ENCODE data around the gene REEP3. TPM values are rescaled to one million over a fixed set of nuclear protein-coding genes. Genes with fewer than 3 reads are reported as not detected.

Gene REEP3
- total RNA-seq, 2 donors from 2014 or later, result 20.8 to 22.1 TPM

- no peak for DNase-seq
- no peak overlapping the region for H3K4me3 ChIP-seq
- H3K27me3 ChIP-seq, result no peaks in the 10 kb centered on the region
- no peak overlapping the region for H3K27ac ChIP-seq
- H3K9me3 ChIP-seq, result no peaks in the 10 kb centered on the region
- H3K36me3 ChIP-seq (replicated peaks in 1 of 2; ENCODE audit: insufficient read depth in 1 of 2, low read depth in 2 of 2), result no peaks in the 10 kb centered on the region
- 75 to 83% methylated on average over 4 of the region's 4 CpGs for WGBS, 2 donors
- intact Hi-C loops (cut with DNase I), result no loop called here
- peaks cover 8% of the 10 kb centered on the region for H3K4me1 ChIP-seq
- no peak for ATAC-seq
- TF ChIP-seq POLR2A (IDR thresholded peaks at IDR 0.05), result no peak
- TF ChIP-seq CTCF (IDR thresholded peaks at IDR 0.05), result no peak
These were observed 17.8 kb upstream of the REEP3 start for GRCh38 chr10:63503395-63503794.

GRCh38 chr10:63504145-63504881, 16.9 kb upstream of the REEP3 start:
- TF ChIP-seq POLR2A (IDR thresholded peaks at IDR 0.05) (no peak), CTCF (IDR thresholded peaks at IDR 0.05) (no peak)
- ATAC-seq (no peak), DNase-seq (no peak)
- intact Hi-C loops (cut with DNase I), result no loop called here
- no peaks in the 10 kb centered on the region for H3K27me3 ChIP-seq
- peaks cover 8% of the 10 kb centered on the region for H3K4me1 ChIP-seq
- no peaks in the 10 kb centered on the region for H3K36me3 ChIP-seq (replicated peaks in 1 of 2; ENCODE audit: insufficient read depth in 1 of 2, low read depth in 2 of 2)
- 62 to 71% methylated on average over 3 of the region's 3 CpGs for WGBS, 2 donors
- no peak overlapping the region for H3K4me3 ChIP-seq
- H3K9me3 ChIP-seq, result no peaks in the 10 kb centered on the region
- no peak overlapping the region for H3K27ac ChIP-seq

- H3K27ac ChIP-seq, result no peak overlapping the region
- H3K27me3 ChIP-seq, result no peaks in the 10 kb centered on the region
- WGBS, 2 donors, result 49 to 52% methylated on average over 2 of the region's 2 CpGs
- no peaks in the 10 kb centered on the region for H3K36me3 ChIP-seq (replicated peaks in 1 of 2; ENCODE audit: insufficient read depth in 1 of 2, low read depth in 2 of 2)
- H3K9me3 ChIP-seq, result no peaks in the 10 kb centered on the region
- H3K4me1 ChIP-seq, result peaks cover 8% of the 10 kb centered on the region
- ATAC-seq (no peak), DNase-seq (no peak)
- intact Hi-C loops (cut with DNase I), result no loop called here
- H3K4me3 ChIP-seq, result no peak overlapping the region
- no peak for TF ChIP-seq CTCF (IDR thresholded peaks at IDR 0.05)
- TF ChIP-seq POLR2A (IDR thresholded peaks at IDR 0.05), result no peak
These were observed 15.6 kb upstream of the REEP3 start for GRCh38 chr10:63505562-63505961.

GRCh38 chr10:63506554-63506953, 14.6 kb upstream of the REEP3 start:
- no peaks in the 10 kb centered on the region for H3K36me3 ChIP-seq (replicated peaks in 1 of 2; ENCODE audit: insufficient read depth in 1 of 2, low read depth in 2 of 2)
- 80 to 92% methylated on average over 1 of the region's 1 CpG for WGBS, 2 donors
- no peaks in the 10 kb centered on the region for H3K9me3 ChIP-seq
- DNase-seq, result no peak
- no peaks in the 10 kb centered on the region for H3K27me3 ChIP-seq
- intact Hi-C loops (cut with DNase I), result no loop called here
- H3K27ac ChIP-seq, result no peak overlapping the region
- H3K4me1 ChIP-seq, result peaks cover 8% of the 10 kb centered on the region
- no peak overlapping the region for H3K4me3 ChIP-seq
- TF ChIP-seq POLR2A (IDR thresholded peaks at IDR 0.05), result no peak
- TF ChIP-seq CTCF (IDR thresholded peaks at IDR 0.05), result no peak
- ATAC-seq, result no peak

Data from body of pancreas (tissue), 4 donors.